Hindlimb muscle (tissue), 1 donor: ENCODE results near the gene TSR3. TPM values are rescaled to one million over a fixed set of nuclear protein-coding genes. Genes with fewer than 3 reads are reported as not detected.
"Not testable (repeated sequence)": the region's sequence is repeated elsewhere in the genome, so short reads cannot be mapped to it uniquely, and the experiment has no call there.

Experiments used
- DNase-seq: peaks from one replicate; pipeline ENCODE4 v3.0.0-alpha.2; 2013
- polyA plus RNA-seq: library from polyadenylated mRNA; unstranded; fragments of 120-200 nt; gene quantifications from one replicate; pipeline ENCODE4 v1.2.1, GENCODE V29; 2013; ENCODE audit not compliant: insufficient read length

Gene TSR3
- polyA plus RNA-seq, 1 donor, result 59.2 TPM

DNA sequence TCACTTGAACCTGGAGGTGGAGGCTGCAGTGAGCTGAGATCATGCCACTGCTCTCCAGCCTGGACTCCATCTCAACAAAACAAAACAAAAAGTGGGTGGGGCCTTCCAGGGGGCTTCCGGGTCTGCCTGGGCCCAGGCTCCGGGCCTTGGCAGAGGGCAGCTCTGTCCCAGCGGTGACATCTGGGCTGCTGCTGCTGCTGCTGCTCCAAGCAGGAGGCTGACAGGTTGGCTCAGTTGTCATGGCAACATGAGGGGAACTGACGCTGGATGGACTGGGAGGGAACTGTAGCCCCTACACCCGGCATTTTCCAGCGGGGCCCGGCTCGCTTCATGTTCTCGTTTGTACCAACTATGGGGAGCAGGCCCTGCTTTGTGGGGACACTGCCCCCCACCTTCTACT, 14.2 kb downstream of the TSR3 start:
- DNase-seq, result no peak

DNA sequence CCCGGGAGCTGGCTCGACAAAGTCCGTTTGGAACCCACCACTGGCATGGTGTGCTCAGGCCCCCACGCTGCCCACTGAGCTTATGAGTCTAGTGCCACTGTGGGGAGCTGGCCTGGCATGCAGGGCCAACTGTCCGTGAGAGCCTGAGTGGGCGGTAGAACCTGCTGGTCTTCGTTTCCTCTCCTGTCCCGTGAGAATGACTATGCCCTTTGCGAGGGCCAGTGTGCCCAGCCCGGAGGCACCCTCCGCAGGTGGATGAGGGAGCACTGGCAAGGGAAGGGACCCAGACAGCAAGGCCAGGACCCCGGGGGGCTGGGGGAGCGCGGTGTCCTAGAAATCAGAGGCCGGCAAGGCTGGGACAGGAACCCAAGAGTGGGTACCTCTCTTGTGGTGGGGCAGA, 15.1 kb downstream of the TSR3 start:
- DNase-seq, result no peak

GRCh38 chr16:1335996-1336395, 15.7 kb downstream of the TSR3 start:
- DNase-seq, result no peak

- no peak for DNase-seq
These were observed 16.3 kb downstream of the TSR3 start for GRCh38 chr16:1335211-1335971.

DNA sequence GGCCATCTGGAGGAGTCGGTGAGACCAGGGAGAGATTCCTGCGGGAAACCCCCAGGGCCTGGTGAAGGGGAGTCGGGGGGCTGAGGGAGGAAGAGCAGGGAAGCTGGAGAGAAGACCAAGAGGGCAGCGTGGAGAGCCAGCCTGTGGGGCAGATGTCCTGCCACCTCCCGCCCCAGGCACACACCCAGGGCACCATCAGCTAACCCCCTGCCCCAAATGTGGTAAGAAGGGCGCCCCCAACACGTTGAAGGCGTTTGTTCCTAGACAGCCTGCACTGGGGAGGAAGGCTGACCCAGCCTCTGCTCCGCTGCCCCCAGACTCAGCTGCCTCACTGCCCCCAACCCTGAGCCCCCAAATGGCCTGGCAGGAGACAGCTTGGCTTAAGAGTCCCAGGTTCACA, 16.9 kb downstream of the TSR3 start:
- no peak for DNase-seq

GRCh38 chr16:1333854-1334700, 17.6 kb downstream of the TSR3 start:
- no peak for DNase-seq

GRCh38 chr16:1333149-1333812, 18.4 kb downstream of the TSR3 start, which contains the start of gene BAIAP3:
Gene BAIAP3 (plus strand): TSS chr16:1333645. CDS start chr16:1338550, 4,905 bp downstream.
- no peak for DNase-seq

GRCh38 chr16:1332618-1333148, 19.0 kb downstream of the TSR3 start:
- no peak for DNase-seq

DNA sequence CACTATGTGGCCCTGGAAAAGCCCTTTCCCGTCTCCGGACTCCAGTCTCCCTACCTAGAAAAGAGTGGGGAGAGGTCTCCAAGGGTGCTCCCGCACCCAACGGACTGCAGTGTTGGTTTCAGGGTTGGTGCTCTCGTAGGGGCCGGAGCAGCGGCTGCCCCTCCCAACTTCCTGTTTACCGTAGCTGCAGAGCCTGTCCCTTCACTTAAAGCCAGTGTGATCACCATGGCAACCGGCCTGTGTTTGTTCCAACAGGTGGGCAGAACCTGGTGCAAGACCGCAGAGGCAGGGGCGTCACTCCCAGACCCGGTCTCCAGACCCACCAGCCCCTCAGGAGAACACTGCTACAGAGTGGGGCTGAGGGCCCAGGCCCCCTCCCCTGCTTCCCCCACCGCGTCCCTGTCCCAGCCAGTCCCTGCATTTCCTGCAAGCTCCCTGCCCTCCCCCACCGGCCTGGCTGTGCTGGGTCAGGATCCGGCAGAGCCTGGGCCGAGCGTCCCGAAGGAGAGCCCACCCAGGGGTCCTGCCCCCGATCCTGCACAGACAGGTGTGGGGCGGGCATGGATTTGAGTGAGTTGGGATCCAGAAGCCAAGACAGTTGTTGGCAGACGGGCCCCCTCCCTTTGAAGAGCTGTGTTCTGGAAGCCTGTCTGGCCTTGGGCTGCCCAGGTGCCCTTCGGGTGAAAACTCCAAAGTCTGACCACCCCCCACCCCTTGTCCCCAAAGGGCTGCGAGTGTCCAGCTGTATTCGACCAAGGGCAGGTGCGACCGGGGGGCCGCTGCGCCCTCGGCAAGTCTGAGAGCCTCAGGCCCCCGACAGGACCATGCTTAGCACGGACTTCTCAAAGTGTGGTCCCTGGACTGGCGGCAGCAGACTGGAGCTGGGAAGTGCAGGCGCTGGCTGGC, 19.7 kb downstream of the TSR3 start:
- DNase-seq, result peak; percentile 37

GRCh38 chr16:1330931-1331711, 20.6 kb downstream of the TSR3 start:
- no peak for DNase-seq

GRCh38 chr16:1330260-1330914, 21.3 kb downstream of the TSR3 start:
- no peak for DNase-seq

DNA sequence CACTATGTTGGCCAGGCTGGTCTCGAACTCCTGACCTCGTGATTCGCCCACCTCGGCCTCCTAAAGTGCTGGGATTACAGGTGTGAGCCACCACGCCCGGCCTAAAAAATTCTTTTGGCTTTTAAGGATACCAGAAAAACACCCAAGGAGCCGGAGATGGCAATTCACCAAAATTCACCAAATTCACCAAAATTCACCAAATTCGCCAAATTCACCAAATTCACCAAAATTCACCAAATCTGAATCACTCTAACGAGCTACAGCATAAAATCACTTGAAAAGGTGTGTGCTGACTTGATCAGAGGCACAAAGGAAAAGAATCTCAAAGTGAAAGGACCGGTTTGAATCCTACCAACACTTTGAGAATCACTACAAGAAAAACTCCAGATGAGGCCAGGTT, 22.7 kb downstream of the TSR3 start:
- not testable (repeated sequence) for DNase-seq

- not testable (repeated sequence) for DNase-seq
These were observed 23.5 kb downstream of the TSR3 start for GRCh38 chr16:1328136-1328535.

- DNase-seq, result no peak
These were observed 24.1 kb downstream of the TSR3 start for GRCh38 chr16:1327619-1327947.

DNA sequence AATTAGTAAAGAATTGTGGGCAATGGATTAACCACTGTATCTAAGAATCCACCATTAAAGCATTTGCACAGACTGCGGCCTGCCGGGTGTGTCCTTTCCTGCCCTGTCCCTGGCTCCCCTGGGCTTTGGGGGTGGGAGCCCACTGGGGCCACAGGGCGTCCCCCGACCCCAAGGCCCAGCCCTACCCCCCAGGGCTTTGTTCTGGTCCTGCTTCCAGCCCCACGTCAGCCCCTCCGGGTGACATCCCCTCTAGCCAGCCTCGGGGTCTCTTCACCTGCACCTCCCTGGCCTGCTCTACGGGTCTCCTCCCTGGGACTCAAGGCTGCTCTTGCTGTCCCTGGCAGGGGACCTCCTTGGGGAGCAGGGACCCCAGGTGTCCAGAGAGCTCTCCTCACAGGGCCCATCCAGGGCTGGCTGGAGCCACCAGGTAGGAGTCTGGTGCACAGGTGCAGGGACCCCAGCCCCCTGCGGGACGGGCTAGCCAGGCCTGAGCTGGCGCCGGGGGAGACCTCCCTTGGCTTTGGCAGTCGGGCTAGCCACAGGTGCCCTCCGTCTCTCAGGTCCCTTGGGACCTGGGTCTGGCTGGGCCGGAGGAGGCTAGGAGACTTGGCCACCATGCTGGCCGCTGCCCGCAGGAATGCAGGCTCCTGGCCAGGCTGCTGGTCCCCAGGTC, 24.6 kb downstream of the TSR3 start:
- DNase-seq, result no peak

DNA sequence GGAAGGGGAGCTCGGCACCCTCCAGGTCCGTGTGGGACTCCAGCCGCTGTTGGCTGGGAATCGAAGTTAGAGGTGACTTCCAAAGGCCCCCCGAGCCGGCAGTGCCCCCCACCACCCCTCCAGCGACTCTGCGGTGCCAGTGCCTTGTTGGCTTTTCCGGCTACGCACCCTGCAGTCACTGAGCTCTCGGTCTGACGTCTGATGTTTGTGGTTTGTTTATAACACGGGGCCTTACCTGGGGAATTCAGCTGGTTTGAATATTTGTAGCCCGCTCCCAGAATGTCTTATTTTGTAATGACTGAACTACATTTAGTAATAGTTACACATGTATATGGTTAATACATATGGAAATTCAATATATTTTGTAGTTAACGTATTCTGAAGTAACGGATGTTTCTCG, 25.3 kb downstream of the TSR3 start:
- no peak for DNase-seq

DNA sequence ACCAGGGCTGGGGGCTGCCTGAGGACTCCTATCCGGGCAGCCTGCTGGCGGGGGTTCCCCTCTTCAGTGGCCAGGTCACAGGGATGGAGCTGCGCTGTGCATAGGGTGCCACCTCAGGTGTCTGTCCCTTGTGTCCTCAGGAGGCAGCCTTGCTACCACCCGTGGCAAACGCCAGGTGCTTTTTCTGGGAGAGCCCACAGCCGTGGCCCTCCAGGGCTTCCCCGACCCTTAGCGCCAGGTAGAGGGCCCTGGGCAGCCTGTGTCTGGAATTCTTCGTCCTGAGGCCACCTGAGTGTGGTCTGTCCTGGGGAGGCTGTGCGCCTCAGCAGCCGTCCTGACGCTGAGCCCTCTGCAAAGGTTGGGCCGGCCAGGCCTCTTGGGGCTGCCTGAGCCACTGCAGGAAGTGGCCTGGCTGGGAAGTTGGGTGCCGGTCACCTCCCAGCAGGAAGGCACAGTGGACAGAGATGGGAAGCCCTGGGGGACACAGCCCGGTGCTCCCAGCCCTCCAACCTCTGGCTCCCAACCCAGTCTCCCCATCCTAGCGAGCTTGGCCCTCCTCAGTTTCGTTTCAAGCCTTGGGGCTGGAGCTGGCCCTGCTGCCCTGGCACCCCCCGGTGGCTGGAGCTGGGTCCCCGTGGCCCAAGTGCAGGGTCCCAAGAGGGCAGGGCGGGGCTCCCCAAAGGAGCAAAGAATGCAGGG, 25.9 kb downstream of the TSR3 start:
- DNase-seq, result no peak

GRCh38 chr16:1325261-1325660, 26.4 kb downstream of the TSR3 start:
- DNase-seq, result no peak

DNA sequence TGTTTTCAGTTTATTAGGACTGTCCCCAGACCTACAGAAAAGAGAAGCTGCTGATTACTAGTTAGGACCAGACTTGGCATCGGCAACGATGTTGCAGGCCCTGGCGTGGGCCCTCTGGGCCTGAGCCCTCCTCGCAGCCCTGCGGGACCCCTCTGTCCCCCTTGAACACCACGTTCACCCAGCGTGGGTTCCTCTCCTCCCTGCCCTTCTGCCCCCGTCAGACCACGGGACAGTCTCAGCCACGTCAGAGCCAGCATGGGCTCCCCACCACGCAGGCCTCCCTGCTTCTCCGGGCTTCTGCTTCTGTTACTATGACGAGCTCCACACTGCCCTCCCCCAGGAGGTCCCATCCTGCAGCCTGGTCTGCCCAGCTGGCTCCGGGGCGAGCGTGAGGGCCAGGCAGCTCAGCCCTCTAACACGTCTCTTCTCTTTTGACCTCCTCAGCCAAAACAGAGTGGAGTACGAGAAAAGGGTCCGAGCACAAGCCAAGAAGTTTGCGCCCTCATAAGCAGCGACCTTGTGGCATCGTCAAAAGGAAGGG, 27.3 kb downstream of the TSR3 start:
- no peak for DNase-seq
